HG03469 (cell line): Measurements from ENCODE around the gene MBLAC1.

Source experiments
- ATAC-seq: cut with Tn5 transposase; IDR thresholded peaks from one replicate; pipeline ENCODE4 v1.9.1; 2021; ENCODE audit warnings: mild to moderate bottlenecking, moderate library complexity, moderate number of reproducible peaks; ENCODE audit not compliant: unreplicated experiment

The MBLAC1 gene

DNA sequence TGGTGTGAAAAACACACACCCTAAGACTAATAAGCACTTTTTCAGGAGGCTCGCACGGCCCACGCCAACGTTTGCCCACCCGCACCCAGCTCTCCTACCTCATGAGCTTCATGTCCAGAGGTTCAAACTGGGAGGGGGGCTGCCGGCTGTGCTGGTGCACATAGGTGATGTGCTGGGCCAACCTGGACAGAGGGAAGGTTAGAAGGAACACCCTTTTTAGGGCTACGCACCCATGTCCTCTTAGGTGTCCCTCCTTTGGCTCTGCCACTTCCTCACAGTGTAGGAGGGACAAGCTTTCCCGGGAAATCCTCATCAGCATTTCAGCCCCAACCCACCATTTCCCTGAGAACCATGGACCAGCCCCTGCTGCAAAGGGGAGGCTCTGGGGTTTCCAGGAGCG, 31.5 kb upstream of the MBLAC1 start:
- no peak for ATAC-seq

DNA sequence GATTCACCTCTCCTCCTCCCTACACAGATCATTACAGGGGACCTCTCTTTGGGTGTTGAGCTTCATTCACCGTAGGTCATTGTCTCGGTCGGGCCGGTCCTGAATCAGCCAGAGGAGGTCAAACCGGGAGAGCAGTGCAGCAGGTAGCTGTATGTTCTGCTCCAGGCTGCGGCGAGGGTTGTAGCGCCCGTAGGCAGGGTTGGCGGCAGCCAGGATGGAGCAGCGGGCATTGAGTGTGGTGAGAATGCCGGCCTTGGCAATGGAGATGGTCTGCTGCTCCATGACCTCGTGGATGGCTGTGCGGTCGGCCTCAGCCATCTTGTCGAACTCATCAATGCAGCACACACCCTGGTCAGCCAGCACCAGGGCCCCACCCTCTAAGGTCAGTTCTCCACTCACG, 31.1 kb upstream of the MBLAC1 start:
- no peak for ATAC-seq

GRCh38 chr7:100098913-100099312, 27.9 kb upstream of the MBLAC1 start:
- ATAC-seq = no peak

DNA sequence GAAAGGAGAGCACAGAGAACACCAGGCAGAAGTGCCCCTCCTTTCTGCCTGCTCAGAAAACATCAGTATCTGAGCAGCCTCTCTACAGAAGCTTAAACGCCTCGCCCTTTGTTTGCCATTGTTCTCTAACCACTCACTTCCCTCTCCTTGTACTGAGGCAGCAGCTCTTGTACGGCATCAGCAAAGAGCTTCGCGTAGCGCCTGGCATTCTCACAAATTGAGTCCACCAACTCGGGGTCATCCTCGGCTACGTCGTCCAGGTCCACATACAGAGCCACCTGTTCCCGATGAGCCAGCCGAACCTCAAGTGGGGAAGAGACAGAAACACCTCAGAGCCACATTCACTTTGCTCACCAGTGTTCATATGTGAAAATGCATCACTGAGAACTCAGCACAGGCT, 27.3 kb upstream of the MBLAC1 start:
- no peak for ATAC-seq

DNA sequence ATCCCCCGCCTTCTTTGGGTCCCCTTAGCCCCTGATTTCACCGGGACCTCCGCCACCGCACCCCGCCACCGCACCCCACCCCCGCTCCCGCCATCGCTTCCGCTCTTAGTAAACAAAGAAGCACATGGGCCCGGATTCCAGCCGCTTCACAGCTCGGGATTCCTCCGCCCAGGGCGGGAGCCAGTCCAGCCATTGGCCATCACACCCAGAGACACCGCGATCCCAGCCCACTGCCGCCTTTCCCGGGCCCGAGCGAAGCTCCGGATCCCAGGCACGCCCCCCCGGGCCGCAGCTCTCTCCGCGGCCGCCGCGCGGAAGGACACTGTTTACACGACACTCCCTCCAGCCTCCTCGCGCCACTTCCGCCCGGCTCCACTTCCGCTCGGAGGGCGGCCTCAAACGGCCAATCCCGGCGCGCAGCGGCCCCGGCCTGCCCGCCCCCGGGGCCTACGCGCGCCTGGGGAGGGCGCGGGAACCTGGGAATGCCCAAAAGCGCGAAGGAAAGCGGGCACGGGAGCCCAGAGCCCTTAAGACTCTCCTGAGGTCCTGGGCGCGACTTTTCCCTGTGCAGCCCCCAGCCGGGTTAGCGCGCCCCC, 26.2 kb upstream of the MBLAC1 start:
- peak; percentile 53 for ATAC-seq

- peak; percentile 55 for ATAC-seq
These were observed 25.5 kb upstream of the MBLAC1 start, which contains the start of the genes AP4M1 and MCM7 for GRCh38 chr7:100101016-100101862. TSS of gene AP4M1 (plus strand) at chr7:100101643. CDS start at chr7:100101715, 72 bp downstream. TSS of gene MCM7 (minus strand) at chr7:100101397. CDS start at chr7:100101294, 103 bp downstream.

- no peak for ATAC-seq
These were observed 23.6 kb upstream of the MBLAC1 start for GRCh38 chr7:100102950-100103840.

DNA sequence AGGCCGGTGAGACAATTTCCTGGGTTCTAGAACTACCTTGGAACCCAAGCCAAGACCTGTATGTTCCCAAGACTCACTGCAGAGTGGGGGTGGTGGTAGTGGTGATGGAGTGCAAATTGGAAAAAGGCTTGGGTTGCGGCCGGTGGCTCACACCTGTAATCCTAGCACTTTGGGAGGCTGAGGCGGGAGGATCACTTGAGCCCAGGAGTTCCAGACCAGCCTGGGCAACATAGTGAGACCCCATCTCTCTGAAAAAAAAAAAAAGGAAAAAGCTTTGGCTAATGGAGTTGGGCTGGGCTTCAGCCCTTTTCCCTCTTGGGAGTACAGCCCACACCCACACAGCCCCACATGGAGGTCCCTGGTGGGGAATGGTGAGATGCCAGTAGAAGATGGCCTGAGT, 21.2 kb upstream of the MBLAC1 start:
- ATAC-seq = no peak

DNA sequence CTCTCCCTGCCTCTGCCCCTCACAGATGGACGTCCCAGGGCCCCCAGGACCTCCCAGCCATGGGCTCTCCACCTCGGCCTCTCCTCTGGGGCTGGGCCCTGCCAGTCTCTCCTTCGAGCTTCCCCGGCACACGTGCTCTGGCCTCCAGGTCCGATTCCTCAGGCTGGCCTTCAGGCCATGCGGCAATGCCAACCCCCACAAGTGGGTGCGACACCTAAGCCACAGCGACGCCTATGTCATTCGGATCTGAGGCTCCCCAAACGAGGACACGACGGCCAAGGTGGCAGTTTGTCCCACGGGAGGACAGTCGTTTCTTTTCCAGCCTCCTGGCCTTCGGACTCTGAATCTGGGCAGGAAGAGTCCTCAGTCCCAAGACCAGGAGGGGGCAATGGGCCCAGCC, 20.1 kb upstream of the MBLAC1 start:
- no peak for ATAC-seq

DNA sequence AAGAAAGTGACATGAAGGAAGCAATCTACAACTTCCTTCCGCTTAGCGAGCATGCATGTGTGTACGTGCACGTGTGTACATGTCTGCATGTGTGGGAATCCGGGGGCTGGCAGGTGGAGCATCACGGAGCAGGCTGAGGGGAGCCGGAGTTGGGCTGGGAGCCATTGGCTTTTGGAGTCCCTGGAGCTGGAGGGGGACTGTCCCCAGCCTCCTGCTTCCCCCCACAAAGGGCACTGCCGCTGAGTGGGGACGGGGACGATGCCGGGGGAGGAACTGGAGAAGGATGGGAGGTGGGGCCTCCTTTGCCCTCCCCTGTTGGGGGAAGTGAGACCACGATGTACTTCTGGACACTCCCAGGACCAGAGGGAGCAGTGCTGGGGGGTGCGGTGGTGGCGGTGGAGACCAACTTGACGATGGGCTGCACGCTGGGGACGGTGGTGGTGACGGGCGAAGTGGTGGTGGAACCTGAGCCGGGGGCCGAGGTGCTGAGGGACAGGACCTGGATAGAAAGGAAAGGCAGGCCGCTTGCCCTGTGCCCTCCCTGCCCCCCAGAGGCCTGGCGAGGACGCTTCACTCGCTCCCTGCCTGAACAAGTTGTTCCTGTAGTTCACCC, 19.5 kb upstream of the MBLAC1 start:
- ATAC-seq = no peak

GRCh38 chr7:100107890-100108289, 18.9 kb upstream of the MBLAC1 start:
- ATAC-seq = no peak

- ATAC-seq = no peak
These were observed 17.1 kb upstream of the MBLAC1 start for GRCh38 chr7:100109521-100110163.

- ATAC-seq = no peak
These were observed 15.6 kb upstream of the MBLAC1 start for GRCh38 chr7:100111156-100111555.

DNA sequence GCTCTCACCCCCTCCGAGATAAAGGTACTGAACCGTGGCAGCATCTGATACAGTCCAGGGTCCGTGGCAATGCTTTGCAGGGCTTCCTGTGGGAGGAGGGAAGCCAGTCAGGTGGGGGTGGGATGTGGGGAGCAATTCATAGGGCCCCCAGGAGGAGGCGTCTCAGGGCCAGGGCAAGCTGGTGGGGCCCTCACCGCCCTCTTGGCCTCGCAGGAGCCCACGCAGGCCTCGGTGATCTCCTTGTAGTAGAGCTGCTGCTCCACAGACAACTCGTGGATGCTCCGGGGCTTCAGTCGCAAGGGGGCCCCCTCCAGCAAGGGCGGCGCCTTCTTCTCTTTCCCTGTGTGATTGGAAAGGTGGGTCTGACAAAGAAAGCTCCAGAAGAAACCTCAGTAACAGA, 14.9 kb upstream of the MBLAC1 start:
- ATAC-seq = no peak

DNA sequence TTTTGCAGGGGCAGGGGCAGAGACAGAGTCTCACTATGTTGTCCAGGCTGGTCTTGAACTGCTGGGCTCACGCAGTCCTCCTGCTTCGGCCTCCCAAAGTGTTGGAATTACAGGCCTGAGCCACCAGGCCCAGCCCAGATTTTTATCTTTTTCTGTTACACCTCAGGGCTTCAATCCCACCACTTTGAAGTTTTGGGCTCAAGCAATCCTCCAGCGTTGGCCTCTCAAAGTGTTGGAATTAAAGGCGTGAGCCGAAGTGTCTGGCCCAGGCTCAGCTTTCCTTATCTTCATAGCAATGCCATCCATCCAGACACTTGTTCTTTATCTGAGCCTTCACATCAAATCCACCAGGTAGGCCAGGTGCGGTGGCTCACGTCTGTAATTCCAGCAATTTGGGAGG, 11.7 kb upstream of the MBLAC1 start:
- no peak for ATAC-seq

GRCh38 chr7:100118388-100119071, 8.2 kb upstream of the MBLAC1 start:
- ATAC-seq = no peak

GRCh38 chr7:100119072-100119969, 7.4 kb upstream of the MBLAC1 start, which contains the start of the genes CNPY4 and TAF6:
TSS of gene CNPY4 (plus strand) at chr7:100119634. CDS start at chr7:100119745, 111 bp downstream.
TSS of gene TAF6 (minus strand) at chr7:100119358. CDS start at chr7:100114209, 5,149 bp downstream.
- ATAC-seq = no peak

GRCh38 chr7:100119970-100120732, 6.6 kb upstream of the MBLAC1 start:
- no peak for ATAC-seq
